DMS79 (cell line): ENCODE measurements around the gene TIMM22.

Source experiments
- DNase-seq: peaks from one replicate; lab custom pipeline; 2025; lab: John Stamatoyannopoulos, UW

Gene TIMM22

DNA sequence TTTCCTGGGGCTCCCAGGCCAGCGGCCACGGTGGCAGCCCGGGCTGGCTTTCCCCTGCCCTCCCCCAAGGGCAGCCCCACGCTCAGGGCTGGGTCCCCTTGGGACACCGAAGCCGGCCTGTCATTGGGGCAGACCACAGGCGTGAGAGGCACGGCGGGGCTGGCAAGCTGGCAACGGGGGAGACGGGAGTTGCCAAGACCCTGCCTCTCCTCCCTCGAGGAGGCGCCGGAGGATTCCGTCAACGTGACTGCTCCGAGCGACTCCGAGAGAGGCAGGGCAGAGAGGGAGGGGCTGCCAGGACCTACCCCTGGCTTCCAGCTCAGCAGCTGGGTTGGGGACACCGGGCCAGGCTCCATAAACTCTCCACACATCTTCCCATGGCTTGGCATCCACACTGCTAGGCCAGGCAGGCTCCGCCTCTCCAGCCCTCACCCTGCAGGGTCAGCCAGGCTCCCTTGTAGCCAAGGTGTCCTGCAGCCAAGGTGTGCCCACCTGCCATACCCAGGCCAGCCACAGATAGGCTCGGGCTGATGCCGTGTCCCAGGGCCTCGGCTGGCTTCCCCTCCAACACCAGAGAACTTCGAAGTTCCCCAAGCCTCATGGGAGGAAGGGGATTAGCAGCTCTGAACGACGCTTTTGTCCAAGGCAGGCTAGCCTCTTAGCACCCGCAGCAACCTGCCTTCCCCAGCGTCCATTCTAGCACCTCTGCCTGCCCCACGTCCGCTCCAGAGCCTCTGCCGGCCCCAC lies 25.5 kb downstream of the TIMM22 start:
- DNase-seq = no peak

DNA sequence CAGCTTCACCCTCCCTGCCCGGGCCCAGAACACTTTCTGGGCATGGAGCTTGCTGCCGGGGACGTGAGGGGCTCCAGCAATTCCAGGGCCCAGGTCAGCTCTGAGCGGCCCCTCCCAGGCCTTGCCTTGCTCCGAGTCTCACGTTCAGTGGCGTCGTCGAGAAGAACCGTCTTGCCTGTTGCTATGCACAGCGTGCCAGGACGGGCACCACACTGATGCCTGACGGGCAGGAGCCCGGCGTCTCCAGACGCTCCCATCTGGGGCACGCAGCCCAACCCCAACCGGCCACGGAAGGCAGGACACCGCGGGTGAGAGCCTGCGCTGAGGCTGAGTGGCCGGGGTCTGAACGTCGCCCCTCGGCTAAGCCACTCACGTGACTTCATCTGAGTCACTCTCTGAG lies 27.1 kb downstream of the TIMM22 start:
- no peak for DNase-seq

DNA sequence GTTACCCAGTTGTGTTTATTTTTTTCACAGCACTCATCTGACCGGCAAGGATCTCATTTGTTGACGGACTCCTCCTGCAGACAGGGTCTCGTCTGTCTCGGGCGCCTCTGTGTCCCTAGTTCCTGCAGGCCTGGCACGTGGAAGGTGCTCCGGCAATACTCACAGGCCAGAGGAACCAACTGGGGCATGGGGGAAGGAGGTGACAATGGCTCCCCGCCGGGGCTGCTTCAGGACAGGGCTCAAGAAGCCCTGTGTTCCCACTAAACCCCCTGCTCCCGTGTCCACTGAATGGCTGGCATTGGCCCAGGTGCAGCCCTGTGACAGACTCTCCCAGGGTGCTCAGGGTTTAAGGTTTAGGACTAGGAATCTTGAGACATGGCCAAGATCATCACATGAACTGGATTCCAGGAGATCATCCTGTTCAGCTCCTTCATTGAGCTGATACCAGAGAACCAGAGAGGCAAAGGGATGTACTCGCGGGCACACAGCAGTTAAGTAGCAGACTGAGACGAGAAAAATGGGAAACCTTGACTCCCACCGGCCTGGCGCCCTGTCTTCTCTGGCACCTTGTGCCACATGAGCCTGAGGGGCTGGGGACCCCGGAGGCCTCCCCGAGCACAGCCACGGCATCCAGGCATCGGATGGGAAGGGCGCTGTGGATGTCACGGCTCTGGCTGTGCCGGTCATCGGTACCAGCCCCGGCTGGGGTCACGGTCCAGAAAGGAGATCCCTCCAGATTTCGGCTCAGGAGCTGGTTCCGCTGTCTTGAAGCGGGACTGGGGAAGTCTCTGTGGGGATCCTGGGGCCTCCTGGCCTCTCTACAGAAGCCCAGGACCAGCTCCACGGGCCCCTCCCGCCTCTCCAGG lies 29.0 kb downstream of the TIMM22 start:
- no peak for DNase-seq

DNA sequence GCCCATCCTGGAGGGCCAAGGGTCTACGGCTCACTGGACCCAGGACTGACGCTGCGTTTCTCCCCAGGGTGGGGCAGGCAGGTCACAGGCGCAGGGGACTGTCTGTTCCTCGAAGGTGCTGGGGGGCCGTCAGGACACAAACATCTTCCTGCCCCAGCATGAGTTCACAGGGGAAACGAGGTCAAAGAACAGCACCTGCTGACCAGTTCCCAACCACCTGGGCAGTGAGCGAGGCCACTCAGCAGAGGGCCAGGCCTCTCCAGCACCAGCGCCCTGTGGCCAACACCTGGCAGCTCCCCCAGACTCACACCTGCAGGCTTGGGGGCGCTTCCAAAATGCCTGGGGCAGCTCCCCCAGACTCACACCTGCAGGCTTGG lies 29.7 kb downstream of the TIMM22 start:
- no peak for DNase-seq

DNA sequence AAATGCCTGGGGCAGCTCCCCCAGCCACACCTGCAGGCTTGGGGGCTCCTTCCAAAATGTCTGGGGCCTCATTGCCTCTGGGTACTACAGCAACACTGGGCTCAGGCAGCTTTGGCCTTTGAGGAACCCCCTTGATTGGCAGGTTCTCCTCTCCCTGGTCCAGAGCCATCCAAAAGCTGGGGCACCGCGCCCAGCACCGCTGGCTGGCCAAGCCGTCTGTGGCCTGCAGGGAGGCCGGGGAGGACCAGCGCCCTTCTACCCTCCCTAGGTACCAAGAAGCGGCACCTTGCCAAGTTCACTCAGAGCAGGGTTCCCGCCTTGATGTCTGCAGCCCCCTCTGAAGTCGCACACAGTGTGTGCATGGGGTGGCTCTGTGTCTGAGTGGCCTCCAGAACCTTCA lies 30.1 kb downstream of the TIMM22 start:
- DNase-seq = no peak

DNA sequence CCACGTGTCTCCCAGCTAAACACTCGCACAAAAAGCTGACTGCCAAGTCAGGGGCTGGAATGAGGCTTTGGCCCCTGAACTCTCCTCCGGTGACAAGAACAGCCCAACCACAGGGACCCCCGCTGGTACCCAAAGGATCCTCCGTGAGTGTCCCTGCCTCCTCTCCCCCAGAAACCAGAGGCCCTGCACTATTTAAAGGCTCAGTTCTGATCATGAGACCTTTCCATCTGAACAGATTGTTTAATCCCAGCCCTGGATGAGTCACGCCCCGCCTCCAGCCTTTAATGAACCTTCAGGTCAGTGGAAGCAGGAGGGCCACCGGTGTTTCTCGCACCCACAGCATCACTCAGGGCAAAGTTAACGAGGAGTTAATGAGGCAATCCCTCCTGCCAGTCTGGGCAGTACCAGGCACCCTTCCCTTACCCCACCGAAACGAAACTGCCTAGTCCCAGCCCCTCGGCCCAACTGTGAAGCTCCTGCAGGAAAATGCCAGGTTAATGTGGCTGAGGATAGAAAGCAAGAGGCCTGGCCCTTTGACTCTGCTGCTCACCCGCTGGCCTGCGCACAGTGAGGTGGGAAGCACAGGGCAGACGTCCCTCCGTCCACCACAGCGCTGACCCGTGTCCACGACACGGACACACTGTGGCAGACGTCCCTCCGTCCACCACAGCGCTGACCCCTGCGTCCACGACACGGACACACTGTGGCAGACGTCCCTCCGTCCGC lies 32.4 kb downstream of the TIMM22 start:
- DNase-seq = no peak

DNA sequence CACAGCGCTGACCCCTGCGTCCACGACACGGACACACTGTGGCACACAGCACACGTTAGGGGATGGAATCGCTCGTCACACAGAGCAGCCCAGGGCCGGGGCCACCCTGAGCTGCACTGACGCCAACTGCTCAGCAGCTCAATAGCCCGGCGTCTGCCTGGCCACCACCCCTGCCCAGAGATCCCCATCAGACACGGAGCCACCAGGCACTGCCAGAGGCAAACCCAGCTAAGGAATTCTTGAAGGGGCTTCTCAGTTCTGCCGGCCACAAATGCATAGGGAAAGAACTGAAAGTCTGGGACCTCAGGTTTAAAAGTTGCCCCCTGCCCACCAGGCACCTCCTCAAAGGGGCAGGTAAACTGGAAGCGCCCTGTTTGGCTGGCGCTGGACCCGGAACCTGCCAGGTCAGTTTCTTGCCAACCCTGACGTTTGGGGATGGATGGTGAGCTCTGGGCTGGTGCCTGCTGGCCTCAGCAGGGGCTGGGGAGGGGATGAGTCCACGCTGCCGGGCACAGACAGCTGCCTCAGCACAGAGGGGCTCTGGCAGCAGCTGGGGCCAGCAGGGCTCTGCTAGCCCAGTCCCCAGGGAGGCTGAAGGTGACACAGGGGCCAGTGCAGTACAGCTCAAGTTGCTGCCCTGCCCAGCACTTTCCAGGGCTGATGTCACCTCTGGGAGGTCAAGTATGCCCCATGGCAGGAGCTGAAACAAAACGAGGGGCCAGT lies 33.2 kb downstream of the TIMM22 start:
- DNase-seq = no peak

DNA sequence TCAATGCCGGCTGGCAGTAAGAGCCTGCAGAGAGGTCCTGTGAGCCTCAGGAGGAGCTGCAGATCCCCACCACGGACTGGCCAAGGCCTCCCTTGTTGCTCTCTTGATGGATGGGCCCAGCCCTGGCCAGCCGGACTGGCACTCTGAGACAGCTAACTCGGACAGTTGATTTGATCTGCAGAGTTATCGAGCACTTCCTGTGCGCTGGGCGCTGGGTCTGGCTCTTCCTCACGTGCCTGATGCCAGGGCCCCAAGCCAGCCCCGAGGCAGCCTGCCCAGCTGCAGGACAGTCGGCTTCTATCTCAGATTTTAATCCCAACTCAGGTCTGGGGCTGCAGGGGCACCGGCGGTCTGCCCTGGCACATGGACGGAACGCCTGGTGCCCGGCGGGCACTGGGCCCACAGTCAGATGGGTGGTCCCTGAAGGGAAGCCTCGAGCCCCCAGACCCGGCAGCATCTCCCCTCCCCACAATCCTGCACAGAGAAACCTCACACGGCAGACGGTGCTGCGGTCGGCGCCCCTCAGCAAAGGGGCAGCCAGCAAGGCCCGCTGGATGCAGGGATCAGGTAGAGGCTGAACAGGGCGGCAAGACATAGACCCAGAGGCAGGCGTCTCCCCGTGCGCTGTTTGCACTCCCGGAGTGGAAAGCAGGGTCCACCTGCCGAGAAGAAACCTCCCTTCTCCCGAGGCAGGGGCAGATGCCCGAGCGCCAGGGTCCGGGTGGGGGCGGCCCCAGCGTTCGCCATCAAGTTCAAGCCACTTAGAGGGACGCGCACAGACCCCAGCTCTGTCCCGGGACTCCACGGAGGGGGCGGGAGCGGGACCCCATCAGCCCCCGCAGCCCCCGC lies 34.0 kb downstream of the TIMM22 start:
- DNase-seq = no peak

DNA sequence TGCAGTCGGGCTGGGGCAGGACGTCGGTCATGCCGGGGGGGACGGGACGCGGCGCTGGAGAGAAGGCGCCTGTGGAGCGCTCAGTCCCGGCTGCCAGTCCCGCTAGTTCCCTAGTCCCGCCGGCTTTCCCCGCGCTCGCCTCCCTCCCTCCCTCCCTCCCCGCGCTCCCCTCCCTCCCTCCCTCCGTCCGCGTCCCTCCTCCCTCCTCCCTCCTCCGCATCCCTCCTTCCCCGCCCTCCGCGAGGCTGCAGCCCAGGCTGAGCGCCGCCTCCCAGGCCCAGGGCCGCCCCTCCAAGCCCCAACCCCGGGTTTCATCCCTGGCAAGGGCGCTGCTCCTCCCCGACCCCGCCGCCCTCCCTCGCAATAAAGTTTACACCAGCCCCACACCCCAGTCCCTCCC lies 34.8 kb downstream of the TIMM22 start:
- DNase-seq = no peak

DNA sequence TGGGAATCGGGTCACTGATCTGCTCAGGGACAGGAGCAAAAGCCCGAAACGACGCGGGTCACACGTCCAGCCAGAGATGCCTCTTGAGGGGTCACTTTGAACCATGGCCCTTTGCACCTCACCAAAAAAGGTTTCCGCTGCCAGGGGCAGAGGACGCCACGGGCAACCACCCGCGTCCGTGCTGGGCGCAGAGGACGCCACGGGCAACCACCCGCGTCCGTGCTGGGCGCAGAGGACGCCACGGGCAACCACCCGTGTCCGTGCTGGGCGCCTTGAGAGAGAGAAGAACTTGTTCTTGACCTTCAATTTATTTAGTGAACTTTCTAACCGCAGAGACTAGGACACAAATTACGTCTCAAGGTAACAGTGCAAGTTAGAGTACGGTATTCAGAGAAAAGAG lies 35.5 kb downstream of the TIMM22 start:
- no peak for DNase-seq

DNA sequence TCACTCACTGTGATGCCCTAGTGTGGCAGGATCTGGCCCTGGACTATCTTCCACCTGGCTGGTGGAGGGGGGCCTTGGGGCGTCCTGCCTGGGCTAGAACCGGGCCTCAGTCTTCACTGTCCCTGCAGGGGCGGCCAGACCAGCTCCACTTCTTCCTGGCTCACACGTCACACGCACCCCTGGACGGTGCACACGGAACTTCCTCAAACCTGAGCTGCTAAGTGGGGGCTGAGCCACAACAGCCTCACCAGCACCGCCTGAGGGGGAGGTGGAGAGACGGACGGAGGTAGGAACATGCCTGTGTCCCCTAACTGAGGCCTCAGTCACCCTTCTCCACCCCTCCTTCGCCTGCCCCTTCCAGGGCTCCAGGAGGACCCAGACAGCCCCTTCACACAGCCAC lies 36.6 kb downstream of the TIMM22 start:
- no peak for DNase-seq

DNA sequence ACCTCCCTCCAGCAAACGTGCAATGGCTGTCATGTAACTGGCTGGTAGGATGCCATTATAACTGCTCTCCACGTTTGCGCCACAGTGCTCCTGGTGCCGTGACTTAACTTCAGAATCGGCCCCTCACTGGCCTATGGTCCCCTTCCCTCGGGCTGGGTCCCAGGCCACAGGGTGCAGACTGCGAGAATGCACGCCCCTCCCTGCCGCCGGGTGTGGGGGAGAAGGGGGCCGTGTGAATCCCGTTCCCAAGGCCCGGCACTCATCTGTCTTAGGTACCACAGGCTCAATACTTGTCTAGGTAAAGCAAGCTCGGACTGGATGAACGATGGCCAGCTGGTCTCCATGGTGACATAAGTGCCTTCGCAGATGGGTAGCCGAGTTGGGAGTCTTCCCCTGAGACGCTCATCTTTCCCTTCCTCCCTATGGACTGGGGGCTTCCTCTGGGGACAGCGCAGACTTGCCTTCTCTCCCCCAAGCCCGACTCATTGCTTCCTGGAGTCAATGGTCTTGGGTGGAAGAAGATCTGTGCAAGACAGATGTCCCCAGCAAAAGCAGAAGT lies 37.8 kb downstream of the TIMM22 start:
- DNase-seq = peak; percentile 15

DNA sequence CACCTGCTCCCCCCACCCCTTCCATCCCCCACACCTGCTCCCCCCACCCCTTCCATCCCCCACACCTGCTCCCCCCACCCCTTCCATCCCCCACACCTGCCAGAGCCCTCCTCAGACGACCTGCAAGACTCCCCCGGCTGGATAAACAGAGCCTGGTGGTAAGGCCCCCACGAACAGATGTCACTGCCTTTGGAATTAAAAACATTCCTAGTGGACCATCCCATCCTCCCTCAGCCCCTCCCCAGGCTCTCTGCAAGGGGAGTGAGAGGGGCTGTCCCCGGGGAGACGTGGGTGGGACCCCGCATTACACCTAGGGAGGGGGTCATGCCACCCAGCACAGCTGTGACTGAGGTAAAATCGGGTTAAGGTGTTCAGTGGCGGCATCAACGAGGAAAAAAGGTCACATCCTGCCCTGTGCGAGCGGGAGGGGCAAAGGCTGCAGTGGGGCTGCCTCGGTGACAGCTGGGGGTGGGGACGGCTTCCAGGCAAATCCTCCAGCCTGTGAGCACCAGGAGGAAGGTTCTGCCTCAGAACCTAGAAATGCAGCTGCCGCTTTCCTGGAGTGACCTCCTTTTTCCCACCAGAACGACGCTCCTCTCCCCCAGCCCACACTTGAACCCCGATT lies 38.7 kb downstream of the TIMM22 start:
- DNase-seq = no peak

DNA sequence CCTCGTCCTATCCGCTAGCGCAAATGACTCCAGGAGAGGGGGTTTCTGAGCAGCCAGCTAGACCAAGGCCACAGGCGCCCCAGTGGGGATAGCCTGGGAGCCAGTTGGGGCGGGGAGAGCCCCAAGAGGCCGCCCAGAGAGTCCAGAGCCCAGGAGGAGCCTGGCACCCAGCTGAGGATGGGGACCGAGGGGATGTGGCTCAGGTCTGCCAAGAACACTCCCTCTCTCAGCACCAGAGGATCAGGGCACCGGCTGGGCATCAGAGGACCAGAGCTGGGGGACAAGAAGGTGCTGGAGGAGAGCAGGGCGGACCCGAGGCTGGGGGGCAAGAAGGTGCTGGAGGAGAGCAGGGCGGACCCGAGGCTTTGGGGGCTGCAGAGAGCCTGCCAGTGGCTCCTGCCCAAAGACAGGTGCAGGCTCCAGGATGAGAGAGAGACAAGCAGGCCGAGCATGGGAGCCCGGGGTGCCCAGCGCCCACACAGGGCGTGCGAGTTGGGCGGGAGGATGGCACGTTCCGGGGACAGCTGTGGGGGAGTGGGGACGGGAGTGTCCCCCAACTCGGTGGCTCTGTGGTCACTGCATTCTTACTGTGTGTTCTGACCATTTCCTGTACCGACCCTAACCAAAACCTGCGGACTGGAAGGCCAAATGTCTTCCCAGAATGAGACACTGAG lies 39.4 kb downstream of the TIMM22 start:
- DNase-seq = no peak

DNA sequence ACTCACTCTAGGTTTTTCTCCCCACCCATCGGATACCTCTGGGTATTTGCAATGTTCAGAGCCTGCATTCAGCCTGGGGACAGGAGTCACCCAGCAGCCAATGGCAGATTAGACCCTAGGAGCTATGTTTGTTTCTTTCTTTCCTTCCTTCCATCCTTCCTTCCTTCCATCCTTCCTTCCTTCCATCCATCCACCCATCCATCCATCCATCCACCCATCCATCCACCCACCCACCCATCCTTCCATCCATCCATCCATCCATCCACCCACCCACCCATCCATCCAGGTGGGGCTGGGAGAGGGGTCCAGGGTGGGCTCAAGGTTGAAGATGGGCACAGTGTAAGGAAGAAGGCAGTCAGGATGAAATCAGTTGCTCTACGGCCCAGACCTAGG lies 39.9 kb downstream of the TIMM22 start:
- no peak for DNase-seq

DNA sequence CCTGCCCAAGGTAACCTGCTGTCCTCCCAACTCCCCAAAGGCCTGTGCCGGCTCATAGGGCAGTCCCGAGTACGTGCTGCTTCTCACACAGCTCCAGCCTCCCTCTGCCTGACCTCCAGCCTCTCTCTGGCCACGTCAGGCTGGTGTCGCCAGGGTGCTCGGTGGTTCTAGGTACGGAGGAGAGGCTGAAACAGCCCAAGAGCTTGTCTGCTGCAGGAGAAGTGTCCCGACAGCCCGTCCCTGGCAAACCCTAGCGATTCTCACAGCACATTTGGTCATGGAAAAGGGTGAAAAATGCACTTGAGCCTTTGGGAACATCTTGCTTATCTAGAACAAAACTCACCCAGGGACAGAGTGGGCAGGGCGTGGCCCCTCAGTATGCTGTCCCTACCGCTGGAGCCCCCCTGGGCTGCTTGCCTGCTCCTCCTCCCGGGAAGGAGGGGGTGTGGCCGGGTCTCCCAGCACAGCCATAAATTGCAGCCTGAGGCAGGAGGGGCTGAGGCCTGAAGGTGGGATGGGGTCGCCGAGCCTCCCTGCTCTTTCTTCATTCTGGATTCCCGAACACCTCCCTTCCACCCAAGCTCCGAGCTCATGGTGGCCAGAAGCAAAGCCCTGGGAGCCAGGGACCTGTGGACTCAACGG lies 40.4 kb downstream of the TIMM22 start:
- DNase-seq = no peak

DNA sequence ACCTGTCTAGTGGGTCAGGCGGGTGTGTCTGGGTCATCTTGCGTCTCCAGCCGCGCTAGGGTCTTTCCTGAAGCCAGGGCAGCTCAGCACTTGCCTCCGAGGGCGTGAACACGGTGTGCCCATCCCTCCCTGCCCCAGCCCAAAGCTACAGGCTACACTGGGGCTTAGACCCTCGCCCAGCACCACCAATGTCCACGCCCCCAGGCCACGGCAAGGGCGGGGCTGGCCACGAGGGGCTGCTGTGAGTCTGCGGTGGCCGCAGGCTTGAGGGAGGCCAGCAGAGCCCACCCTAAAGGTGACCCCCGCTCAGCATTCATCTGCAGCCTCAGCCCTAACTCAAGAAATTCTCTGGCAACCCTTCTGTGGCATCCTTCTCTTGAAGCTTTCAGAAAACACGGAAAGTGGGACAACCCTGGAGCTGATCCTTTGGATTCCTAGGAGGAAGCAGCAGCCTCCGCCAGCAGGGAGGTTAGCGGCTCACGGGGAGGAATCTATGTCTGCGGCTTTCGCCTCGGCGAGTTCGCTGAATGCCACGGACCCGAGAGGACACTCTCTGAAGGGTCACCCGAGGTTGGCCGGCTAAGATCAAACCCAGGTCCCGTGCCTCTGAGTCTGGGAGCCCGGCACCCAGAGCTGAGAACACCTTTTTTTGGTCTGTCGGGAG lies 41.7 kb downstream of the TIMM22 start:
- no peak for DNase-seq

DNA sequence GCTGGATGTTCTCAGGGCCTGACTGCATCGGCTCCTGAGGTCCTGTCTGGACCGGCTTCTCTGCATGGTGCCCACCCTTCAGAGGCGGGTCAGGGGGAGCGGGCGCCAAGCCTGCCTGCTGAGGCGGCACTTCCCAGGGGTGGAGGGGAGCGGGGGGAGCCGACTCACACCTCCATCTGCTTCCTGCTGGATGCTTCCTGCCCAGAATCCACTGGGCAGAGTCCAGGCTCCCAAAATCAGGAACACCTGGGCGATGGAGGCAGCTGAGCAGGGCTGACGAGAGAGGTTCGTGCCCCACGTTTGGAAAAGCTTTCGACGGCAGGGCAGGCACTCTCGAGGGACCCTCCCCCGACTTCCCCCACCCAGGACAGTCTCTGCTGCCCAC lies 42.2 kb downstream of the TIMM22 start:
- DNase-seq = peak; percentile 0
